Activated CD4-positive, alpha-beta T cell treated with anti-CD3 and anti-CD28 coated beads, Interleukin-2, amount 50 U/mL, for 16 hours (primary cell): ENCODE data around the gene SCN5A.

Experiments used
- DNase-seq: peaks from one replicate; pipeline ENCODE4 v3.0.0-alpha.2; 2020

Gene SCN5A

DNA sequence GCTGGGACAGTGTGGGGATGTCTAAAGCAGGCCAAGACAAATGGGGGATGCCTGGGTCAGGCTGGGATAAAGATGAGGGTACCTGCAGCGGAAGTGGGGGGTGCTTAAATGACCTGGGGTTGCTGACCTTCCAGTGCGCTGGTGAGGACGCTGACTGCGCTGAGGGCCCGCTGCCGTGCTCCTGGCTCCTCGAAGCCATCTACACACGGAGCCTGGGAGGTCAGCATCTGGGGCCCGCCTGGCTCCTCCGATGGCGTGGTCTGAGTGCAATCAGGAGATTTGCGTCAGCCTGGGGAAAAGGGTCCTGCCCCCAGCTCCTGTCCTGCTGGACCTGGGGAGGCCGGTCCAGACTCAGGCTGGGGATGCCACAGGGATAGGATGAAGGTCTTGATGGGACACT lies 50.7 kb downstream of the SCN5A start:
- no peak for DNase-seq

DNA sequence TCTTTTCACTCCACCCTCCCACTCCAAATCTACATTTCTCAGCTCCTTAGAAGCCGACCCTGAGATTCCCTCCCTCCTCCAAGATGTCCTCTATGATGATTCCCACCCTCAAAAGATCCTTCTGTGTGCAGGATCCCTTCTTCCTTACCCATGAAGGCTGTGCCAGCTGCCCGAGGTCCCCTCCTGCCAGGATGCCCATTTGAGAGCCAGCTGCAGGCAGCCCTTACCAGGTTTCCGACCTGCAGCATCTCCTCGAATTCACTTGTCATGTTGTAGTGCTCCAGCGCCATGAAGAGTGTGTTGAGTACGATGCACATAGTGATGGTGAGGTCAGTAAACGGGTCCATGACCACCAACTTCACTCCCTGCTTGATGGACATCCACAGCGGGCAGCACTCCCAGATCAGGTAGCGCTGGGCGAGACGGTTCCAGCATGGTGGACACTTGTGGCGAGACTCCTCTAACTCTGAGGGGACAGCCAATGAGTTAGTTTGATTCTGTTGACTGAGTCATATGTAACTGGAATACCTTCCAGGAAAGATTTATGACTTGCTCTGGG lies 51.9 kb downstream of the SCN5A start:
- no peak for DNase-seq

DNA sequence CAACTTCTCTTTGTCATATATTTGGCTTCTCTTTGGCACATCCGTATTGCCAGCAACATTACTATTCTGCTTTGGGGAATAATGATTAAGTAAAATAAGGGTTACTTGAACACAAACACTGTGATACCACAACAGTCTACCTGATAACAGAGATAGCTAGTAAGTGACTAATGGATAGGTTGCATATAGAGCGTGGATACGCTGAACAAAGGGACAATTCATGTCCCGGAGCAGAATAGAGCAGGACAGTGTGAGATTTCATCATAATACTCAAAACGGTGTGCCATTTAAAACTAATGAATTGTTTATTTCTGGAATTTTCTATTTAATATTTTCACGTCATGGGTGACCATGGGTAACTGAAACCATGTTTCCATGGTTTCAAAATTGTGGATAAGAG lies 54.1 kb downstream of the SCN5A start:
- DNase-seq = no peak

DNA sequence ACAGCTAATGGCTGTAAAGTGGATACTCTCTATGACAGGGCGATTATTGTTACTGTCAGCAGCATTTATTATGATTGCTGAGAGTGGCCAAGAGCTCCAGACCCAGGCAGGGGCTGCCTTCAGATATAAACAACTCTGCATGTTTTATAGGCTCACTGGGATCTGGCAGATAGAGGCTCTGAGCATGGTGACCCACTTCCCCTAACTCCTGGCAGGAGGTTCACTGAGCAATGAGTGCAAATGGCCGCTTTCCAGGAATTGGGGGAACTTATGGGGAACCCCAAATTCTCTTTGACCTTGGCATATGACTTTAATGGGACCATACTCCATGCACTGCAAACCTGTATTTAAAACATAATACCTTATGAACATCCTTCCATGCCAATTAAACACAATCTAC lies 59.0 kb downstream of the SCN5A start:
- DNase-seq = no peak

DNA sequence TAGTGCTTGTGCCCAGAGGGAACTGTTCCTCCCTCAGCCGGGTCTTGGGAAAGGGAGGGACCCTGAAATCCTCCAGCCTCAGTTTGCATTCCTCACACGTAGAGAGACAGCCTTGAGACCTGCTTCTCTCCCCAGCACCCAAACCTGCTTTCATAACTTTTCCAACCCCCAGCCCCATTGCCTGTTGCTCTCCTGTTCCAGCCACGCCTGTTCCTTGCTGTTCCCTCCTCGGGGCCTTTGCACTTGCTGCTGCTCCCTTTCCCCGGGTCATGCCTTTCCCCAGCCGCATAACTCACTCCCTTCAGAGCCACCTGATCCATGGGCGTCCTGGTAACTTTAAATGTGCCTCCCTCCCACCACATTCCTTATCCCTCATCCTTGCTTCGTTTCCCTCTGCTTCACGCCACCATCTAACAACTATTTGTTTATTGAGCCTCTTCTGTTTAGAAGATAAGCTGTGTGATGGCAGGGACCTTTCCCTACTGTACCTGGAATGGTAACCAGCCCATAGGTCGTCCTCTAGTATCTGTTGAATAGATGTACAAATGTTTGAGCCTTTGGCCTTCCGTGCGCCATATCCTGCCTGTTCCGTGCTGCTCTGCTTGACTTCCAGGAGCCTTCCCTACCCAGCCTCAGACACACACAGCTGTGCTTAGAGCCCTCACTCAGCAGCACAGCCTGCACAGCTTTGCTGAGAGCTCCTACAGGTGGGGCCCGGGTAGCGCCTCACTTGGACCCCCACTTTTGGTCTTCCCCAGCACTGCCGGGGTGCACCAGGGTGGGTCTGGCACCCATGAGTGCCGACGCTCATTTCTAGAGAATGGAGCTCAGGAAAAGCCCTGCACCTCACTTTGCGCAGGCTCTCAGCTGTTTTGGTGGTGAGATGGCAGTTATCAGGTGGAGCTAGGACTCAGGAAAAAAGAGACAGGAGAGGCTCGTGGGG lies 60.2 kb downstream of the SCN5A start:
- DNase-seq = no peak

DNA sequence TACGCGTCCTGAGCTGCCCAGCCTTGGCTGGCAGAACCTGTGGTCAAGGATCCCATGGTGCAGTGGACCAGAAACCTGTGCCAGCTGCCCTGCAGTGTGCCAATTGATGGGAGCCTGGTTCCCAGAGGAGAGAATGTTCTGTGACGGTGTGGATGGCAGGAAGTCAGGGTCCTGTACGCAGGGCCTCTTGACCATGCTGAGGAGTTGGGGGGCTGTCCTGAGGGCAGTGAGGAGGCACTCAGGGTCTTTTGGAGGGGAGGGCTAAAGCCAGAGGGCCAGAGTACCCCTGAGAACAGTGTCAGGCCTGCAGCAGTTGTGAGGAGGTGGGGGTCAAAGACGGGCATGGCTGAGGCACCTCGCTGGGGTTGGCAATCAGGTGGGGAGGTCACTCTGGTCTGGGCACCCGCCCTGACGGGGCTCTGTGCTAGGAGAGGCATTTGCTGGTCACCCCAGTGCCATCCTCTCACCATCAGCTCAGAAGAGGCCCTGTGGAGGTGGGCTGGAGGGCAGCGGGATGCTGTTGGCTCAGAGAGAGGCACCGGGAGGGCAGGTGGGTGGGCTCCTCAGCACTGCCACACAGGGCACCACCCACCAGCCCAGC lies 61.0 kb downstream of the SCN5A start:
- no peak for DNase-seq

DNA sequence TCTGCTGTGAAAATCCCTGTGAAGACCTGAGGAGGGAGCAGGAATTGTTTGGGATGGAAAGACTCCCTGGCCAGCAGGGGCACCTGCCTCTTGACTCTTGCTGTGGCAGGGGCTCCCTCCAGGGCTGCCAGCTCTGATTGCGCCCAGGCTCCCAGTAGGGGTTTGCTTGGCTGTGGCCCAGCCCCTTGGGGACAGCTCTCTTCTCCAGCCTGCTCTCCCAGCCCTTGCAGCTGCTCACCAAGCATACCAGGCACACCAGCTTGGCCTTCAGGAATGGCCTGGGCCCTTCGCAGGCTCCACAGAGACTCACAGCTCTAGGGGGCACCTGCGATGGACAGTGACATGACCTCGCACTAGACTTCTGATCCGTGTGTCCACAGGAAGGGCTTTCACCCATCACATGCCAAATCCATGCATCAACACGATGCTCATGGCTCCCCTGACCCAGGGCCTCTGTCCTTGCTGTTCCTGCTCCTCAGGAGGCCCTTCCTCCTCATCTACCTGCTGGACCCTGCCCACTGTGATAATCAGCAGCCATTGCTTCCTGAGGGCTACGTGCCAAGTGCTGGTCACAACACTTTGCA lies 61.8 kb downstream of the SCN5A start:
- DNase-seq = no peak

DNA sequence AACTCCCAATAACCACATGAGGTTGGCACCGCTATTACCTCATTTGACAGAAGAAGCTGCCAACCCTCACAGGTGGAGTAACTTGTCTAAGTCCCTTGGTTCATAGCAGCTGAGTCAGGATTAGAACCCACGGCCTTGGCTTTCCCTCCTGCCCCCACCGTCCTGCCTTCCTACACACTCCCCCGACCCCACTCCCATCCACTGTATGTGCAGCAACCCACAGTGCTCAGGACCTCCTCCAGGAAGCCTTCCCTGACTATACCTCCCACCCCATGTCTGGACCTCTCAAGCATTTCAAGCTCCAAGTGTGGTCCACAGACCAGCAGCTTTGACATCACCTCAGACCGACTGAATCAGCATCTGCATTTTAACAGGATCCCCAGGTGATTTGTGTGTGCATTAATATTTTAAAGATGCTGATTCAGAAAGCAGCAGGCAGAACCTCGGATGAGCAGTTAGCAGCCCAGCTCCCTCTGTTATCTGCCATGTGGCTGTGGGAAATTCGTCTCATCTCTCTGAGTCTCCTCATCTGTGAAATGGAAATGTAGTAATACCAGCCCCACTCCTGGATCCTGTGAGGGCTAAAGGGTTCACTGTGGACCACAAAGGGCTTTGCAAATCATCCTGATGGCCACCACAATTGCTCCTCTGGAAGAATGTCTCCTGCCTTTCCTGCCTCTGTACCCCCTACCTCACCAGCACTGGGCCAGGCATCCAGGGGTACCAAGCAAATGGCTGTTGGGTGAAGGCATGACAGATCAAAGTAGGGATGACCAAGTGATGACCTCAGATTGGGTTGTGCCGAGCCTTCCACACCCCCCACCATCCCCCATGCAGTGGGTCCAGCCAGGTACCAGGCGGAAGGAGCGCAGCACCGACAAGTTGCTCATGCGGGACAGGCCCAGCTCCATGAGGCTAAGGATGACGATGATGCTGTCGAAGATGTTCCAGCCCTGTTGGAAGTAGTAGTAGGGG lies 62.7 kb downstream of the SCN5A start:
- no peak for DNase-seq

DNA sequence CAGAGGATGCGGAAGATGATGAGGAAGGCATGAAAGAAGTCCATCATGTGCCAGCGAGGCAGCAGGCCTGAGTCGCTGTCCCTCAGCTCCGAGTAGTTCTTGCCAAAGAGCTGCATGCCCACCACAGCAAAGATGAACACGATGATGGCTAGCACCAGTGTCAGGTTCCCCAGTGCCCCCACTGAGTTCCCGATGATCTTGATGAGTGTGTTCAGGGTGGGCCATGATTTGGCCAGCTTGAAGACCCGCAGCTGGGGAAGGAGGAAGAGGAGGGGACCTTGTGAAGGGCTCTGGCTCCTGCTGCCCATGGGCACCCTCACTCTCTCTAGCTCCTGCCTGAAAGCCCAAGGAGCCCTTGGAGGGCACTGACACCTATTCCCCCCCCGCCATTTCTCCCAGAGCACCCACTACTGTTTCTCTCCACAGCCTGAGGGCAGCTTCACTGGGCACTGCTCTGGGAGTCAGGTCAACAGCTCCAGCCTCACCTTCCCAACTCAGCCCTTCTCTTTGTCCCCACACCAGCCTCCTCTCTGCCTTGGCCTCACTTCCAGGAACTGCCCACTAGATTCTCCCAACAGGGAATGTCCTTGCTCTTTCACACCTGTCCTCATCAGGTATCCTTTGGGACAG lies 63.6 kb downstream of the SCN5A start:
- DNase-seq = no peak

DNA sequence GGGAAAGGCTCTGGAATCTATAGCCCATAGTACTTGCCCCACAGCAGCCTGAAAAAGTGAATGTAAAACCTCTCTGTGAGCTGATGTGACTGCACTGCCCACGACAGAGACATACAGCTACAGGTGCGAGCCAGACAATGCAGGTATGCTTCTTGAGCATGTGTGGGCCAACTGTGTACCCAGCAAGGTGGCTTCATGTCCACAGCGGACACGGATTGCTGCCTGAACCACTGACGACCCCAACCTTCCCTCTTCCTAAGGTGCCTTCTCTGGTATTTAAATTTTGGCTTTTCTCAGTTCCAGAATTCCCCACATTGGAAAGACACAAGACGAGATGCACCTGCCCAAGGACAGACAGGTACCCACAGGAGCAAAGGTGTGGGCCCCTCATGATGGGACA lies 65.8 kb downstream of the SCN5A start:
- no peak for DNase-seq

DNA sequence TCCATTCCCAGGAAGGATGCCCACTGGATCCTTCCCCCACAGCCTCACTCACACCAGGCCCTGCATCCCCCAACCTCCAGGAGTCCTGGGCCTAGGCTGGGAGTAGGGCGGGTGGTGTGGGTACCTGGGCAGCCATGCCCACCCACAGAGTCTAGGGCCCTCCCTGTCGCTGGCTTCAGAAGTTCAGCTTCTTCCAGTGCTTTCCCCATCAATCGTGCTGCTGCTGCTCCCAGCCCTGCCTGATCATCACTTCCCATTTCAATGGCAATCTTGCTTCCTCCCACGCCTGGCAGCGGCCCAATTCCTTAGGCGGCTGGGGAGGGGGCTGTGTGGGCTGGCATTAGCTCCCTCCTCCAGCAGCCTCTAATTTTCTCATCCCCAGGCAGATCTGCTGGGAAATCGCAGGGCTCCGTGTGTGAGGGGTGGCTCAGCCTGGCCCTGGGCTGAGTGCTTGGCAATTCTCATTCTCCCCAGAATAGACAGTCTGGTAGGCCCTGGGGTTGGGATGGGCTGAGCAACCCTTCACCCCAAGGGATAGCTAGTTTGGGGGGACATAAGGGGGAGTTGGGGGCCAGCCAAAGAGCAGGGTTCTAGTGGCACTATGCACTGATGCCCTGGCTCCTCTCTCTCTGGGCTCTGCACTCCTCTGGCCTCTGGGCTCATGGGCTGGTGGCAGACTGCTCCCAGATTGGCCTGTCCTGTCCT lies 66.4 kb downstream of the SCN5A start:
- no peak for DNase-seq

DNA sequence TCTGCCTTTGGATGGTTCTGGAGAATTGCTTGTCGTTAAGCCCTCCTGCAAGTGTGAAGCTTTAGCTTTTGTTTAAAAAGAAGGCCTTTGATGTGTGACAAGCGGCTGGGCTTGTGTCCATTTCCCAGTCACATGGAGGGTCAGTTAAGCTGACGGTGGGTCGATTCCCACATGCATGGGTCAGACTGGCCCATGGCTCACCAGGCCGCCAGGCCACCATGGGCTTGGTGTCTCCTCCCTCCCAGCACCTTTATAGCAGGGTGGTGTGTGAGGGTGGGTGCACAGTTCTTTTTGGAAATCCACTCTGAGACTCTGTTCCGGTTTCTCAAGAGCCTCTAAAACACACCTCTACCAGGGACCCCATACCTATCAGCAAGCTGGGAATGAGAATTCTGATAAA lies 67.2 kb downstream of the SCN5A start:
- DNase-seq = no peak

DNA sequence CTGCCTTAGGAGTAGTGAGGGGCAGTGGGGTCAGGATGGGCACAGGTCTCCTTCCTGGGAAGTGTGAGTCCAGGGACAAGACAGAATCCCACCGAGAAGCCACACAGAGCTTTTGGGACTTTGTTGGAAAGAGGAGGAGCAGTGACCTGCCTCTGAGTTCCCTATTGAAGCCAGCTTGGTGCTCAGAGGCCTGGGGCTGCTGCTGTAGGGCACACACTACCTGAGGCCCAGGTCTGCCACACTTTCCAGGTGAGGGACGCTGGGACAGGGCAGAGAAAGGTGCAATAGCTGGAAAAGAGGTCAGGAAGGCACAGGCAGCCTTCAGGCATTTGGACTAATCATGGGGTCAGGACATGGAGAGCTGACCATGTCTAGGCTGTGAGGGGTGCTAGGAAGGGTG lies 67.7 kb downstream of the SCN5A start:
- no peak for DNase-seq

DNA sequence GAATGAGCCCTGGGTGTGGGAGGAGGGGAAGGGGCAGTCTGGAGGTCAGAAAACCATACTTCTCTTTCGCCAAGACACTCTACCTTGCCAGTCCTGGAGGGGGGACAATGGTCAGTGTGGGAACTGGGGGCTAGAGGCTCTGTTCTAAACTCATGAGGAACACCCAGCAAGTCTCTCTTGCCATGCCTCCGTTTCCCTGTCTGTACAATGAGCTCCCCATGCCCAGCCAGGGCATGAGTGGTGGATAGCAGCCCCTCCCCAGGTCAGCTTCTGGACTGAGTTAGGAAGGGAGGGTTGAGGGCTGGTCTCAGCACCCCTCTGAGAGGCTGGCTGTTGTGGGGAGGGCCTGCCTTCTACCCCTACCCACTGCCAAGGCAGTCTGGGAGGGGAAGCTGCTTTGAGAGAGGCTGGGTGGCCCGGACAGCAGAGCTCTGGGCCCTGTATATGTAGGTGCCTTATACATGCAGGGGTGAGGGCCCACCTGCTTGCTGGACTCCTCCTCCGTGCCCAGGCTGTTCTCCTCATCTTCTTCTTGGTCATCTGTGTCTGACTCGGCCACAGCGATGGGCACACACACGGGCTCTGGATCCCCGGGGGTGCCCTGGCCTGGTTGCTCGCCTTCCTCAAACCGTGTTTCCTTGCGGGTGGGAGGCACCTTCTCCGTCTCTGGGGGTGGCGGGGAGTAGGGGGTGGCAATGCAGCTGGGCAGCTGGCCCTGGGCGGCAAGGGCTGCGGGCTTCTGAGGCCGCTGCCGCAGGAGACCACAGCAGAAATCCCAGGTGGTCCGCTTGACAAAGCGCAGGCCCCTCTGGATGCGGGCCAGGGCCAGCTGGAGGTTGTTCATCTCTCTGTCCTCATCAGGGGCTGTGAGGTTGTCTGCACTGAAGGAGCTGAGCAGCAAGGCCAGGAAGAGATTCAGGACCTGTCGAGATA lies 68.8 kb downstream of the SCN5A start:
- DNase-seq = no peak

DNA sequence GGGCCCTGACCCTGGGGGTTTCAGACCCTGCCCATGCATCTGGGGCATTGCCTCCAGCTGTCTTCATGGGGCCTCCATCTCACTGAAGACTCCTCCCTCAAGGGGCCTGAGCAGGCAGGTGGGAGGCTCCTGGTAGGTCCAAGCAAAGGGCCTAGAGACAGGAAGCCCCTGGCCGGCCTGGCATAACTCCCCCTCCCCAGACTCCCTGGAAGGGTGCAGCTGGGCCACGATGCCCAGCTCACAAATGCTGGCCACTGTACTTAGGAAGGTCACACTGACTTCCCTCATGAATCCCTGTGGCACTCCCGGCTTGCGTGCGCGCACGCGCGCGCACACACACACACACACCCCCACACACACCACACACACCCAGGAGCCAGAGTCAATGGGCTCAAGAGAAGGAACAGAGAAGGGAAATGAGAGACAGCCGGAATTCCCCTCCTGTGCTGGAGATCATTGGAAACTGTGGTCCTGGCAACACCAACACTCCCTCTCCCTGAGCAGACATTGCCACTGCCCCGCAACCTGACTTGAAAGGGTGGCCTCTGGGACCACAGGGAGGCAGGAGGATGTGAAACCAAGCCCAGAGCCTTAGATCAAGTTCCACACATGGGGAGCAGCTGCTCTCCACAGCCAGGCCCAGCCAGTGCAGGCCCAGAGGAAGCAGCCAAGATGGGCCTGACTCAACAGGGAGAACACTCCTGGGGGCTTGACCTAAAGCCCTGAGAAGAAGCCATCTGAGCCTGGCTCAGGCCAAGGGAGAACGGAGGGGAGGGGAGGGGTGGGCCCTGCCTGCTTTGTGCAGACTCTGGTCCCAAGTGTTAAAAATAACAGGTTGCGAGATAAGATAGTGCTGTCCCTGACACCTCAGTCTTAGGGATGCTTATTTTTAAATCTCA lies 69.7 kb downstream of the SCN5A start:
- no peak for DNase-seq

DNA sequence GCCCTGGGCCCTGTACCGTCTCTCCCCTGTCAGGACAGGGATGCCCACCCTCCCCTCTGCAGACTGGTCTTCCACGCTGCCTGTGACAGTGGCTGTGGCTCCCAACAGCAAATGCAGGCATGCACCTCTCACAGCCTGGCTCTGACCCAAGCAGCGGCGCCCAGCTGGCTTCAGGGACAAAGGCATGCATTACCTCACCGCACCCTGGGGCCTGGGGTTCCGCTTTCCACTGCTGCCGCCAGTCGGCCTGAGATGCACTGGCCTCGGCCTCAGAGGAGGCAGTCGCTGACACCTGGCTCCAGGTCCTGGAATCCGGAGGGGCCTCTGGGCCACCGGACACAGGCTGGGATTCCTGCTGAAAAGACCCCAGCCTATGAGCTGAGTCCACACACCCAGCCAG lies 70.3 kb downstream of the SCN5A start:
- DNase-seq = no peak

DNA sequence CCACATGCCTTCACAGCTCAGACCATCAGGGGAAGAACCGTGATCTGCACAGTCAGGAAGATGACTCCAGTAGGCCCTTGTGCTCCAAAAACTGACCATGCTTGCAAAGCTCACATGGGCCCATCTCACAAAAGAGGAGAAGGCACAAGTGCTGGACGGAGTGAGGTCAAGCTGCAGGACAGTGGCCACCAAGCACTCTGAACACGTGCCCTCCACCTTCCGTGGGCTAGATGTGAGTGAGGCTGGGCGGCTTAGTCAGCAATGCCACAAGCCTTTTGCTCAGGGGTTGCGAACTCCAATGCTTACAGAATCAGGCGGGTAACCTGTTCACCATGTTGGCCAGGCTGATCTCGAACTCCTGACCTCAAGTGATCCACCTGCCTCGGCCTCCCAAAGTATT lies 70.9 kb downstream of the SCN5A start:
- DNase-seq = no peak

DNA sequence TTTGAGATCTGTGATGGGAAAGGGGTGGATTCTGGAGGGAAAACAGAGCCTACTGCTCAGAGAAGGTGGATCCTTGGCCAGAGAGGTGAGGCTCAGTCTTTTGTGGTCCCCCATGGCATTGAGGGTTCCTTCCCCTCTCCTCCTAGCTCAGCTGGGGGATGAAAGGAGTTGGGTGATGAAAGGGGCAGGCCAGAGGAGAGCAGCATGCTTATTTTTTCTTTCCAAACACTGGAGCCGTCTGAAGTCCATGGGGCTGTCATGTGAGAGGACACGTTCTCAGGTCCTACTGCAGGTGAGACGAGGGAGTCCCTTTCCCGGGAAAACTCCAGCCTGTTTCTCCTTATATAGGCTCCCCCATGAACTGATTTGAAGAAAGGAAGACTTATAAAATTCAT lies 71.4 kb downstream of the SCN5A start:
- DNase-seq = no peak

DNA sequence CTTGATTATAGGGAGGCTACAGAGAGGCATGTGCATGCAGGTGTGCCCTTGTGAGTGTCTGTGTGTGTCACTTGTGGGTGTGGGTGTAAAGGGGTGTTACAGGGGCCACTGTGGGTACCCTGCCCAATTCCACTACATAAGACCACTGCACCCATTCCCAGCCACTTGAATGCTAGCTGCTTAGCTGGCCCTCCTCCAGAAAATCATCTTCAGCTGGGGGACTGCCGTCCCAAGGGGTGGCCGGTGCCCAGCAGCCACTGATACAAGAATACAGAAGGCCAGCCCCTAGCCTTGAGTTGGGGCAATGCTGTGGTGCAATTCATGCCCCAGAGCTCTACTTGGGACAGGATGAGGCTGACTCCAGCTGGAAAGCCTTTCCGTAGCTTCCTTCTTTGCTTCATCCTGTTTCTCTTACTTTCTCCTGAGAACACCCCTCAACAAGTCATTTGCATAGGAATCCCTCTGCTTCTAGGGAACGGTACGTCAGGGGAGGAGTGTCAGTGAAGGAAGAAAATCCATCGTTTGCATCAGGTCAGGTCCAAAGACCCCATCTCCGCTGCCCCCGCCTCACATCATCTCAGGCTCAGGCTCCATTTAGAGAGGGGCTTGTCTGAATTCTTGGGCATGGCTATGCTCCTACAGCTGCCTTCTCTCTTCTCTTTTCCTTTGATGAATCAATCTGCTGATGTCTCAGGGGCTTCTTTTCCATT lies 72.0 kb downstream of the SCN5A start:
- DNase-seq = no peak
